A549 treated with GW870086 at 1 μM for 4 hours (cell line): Measurements from ENCODE around the gene TPO. TPM values are rescaled to one million over a fixed set of nuclear protein-coding genes. Genes with fewer than 3 reads are reported as not detected.

Experiments
- total RNA-seq: library from RNA; stranded (reverse); fragments of 200-300 nt; extraction: Qiagen RNA extraction; gene quantifications from 5 replicates; pipeline ENCODE4 v1.2.3, GENCODE V29; 2022; ENCODE audit warnings: low read depth

Gene TPO
- 0.07 to 0.27 TPM (median 0.08 TPM) in 3 of 5 replicates, not detected in the others for total RNA-seq

DNA sequence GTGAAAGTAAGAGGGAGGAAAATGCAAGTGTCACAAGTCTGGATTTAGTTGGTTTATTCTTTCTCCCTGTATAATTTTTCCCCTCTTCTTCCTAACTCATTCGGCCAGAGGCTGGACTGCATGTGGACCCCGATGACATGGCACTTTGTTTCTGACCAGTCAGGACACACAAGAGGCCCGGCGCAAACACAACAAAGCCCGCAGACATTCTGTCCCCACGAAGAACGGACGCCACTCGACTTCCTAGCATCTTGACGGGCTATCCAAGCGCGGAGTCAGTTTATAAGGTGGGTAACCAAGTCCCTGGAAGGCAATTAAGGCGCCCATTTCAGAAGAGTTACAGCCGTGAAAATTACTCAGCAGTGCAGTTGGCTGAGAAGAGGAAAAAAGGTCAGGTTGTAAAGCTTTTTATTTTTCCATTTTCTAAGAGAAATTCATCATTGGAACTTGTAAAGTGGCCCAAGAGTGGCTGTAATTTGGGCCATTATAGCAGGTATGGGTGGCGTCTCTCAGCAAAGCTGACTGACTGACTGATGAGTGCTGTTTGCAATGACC lies at the start of gene TPO:
TSS of gene TPO (plus strand) at position 308 of the 555 bp plus-strand sequence. CDS start 946 bp downstream, outside the sequence.

